Mucosa of rectum (tissue), 2 donors: Measurements from ENCODE around the gene MEFV.
"Not testable (repeated sequence)": the region's sequence is repeated elsewhere in the genome, so short reads cannot be mapped to it uniquely, and the experiment has no call there.

Source experiments
- H3K27ac ChIP-seq, 2 donors: one replicate each; pipeline ENCODE4 v1.7.0; 2013; ENCODE audit warnings: inconsistent platforms in 2 of 2, low read depth in 2 of 2, low read length in 2 of 2
- H3K27me3 ChIP-seq, 2 donors: one replicate each; pipeline ENCODE4 v1.7.0; 2013; ENCODE audit warnings: low read length in 2 of 2; ENCODE audit not compliant: control insufficient read depth in 2 of 2, insufficient read depth in 2 of 2
- H3K36me3 ChIP-seq, 2 donors: one replicate each; pipeline ENCODE4 v1.7.0; 2013; ENCODE audit warnings: low read length in 2 of 2; ENCODE audit not compliant: control insufficient read depth in 2 of 2, insufficient read depth in 2 of 2
- H3K4me1 ChIP-seq, 2 donors: one replicate each; pipeline ENCODE4 v1.7.0; 2013; ENCODE audit warnings: low read length in 2 of 2, mild to moderate bottlenecking in 1 of 2; ENCODE audit not compliant: control insufficient read depth in 2 of 2, insufficient read depth in 2 of 2
- H3K4me3 ChIP-seq, 2 donors: one replicate each; pipeline ENCODE4 v1.7.0; 2013; ENCODE audit warnings: low read length in 2 of 2
- H3K9ac ChIP-seq, 2 donors: one replicate each; pipeline ENCODE4 v1.7.0; 2013; ENCODE audit warnings: low read length in 2 of 2, low read depth in 1 of 2, mild to moderate bottlenecking in 1 of 2
- H3K9me3 ChIP-seq, 2 donors: one replicate each; pipeline ENCODE4 v1.7.0; 2013; ENCODE audit warnings: low read length in 2 of 2; ENCODE audit not compliant: control insufficient read depth in 2 of 2
- donor health status: healthy.
- donor health status: Normal muscosa, but diverticular disease.

The MEFV gene

GRCh38 chr16:3198334-3199072, 57.9 kb downstream of the MEFV start:
- H3K4me1 ChIP-seq, result no peaks in the 10 kb centered on the region
- H3K9me3 ChIP-seq, result no peaks in the 10 kb centered on the region
- H3K27me3 ChIP-seq, result peaks cover 14 to 17% of the 10 kb centered on the region in 2 donors

GRCh38 chr16:3197694-3198333, 58.6 kb downstream of the MEFV start:
- not testable (repeated sequence) for H3K4me1 ChIP-seq, H3K36me3 ChIP-seq, H3K9ac ChIP-seq, H3K27ac ChIP-seq, H3K9me3 ChIP-seq, H3K4me3 ChIP-seq
- peaks cover 14 to 21% of the 10 kb centered on the region in 2 donors for H3K27me3 ChIP-seq

More at GRCh38 chr16:3198334-3199072, 57.9 kb downstream of the MEFV start:
- Histone ChIP-seq H3K27ac (no peak overlapping the region), H3K36me3 (no peaks in the 10 kb centered on the region), H3K9ac (no peak overlapping the region), H3K4me3 (no peak overlapping the region)

- Histone ChIP-seq H3K4me3 (no peak overlapping the region), H3K27me3 (peaks cover 24 to 28% of the 10 kb centered on the region in 2 donors), H3K4me1 (no peaks in the 10 kb centered on the region), H3K9ac (no peak overlapping the region), H3K9me3 (no peaks in the 10 kb centered on the region), H3K36me3 (no peaks in the 10 kb centered on the region), H3K27ac (no peak overlapping the region)
Measured at GRCh38 chr16:3195975-3196374, 60.5 kb downstream of the MEFV start.

GRCh38 chr16:3194792-3195191, 61.6 kb downstream of the MEFV start:
- no peak overlapping the region for H3K27ac ChIP-seq
- H3K9me3 ChIP-seq, result no peaks in the 10 kb centered on the region
- H3K4me3 ChIP-seq, result no peak overlapping the region
- no peaks in the 10 kb centered on the region for H3K4me1 ChIP-seq
- no peak overlapping the region for H3K9ac ChIP-seq
- H3K36me3 ChIP-seq, result no peaks in the 10 kb centered on the region
- H3K27me3 ChIP-seq, result peaks cover 34 to 36% of the 10 kb centered on the region in 2 donors

GRCh38 chr16:3193221-3194212, 62.9 kb downstream of the MEFV start:
- Histone ChIP-seq H3K4me1 (peaks cover 0 to 8% of the 10 kb centered on the region in 2 donors), H3K4me3 (no peak overlapping the region), H3K9me3 (no peaks in the 10 kb centered on the region), H3K27ac (no peak overlapping the region), H3K36me3 (no peaks in the 10 kb centered on the region), H3K9ac (no peak overlapping the region), H3K27me3 (peaks cover 46 to 49% of the 10 kb centered on the region in 2 donors)

- Histone ChIP-seq H3K27ac (no peak overlapping the region), H3K9me3 (no peaks in the 10 kb centered on the region), H3K4me1 (peaks cover 0 to 8% of the 10 kb centered on the region in 2 donors), H3K4me3 (no peak overlapping the region), H3K27me3 (peaks cover 48 to 49% of the 10 kb centered on the region in 2 donors), H3K36me3 (no peaks in the 10 kb centered on the region), H3K9ac (no peak overlapping the region)
Measured at GRCh38 chr16:3192476-3193019, 63.9 kb downstream of the MEFV start.
